Esophagus squamous epithelium (tissue), 5 donors: ENCODE results near the gene OR6N1. TPM values are rescaled to one million over a fixed set of nuclear protein-coding genes. Genes with fewer than 3 reads are reported as not detected.

ENCODE experiments used
- DNase-seq: peaks from one replicate; lab custom pipeline; 2025; lab: John Stamatoyannopoulos, UW
- H3K27ac ChIP-seq, 4 donors: fragments of 200-600 bp; sonication (generic); one replicate each; pipeline ENCODE4 v1.5.1; 2016 to 2019; ENCODE audit warnings: mild to moderate bottlenecking in 1 of 4
- H3K27me3 ChIP-seq, 4 donors: fragments of 200-600 bp; sonication (generic); 1 replicate in 3 of 4; 2 replicates in 1 of 4; pipeline versions ENCODE4 v1.5.1 to v1.6.0; 2017 to 2021; ENCODE audit warnings: antibody characterized with exemption in 1 of 4
- H3K36me3 ChIP-seq, 3 donors: fragments of 200-600 bp; sonication (generic); one replicate each; pipeline ENCODE4 v1.5.1; 2016 to 2019
- H3K4me1 ChIP-seq, 3 donors: fragments of 200-600 bp; sonication (generic); one replicate each; pipeline ENCODE4 v1.5.1; 2017 to 2019
- H3K4me3 ChIP-seq, 4 donors: fragments of 200-600 bp; sonication (generic); 1 replicate in 3 of 4; 2 replicates in 1 of 4; pipeline ENCODE4 v1.5.1; 2016 to 2019; ENCODE audit warnings: mild to moderate bottlenecking in 2 of 4, moderate library complexity in 1 of 4
- H3K9me3 ChIP-seq, 3 donors: fragments of 200-600 bp; sonication (generic); one replicate each; pipeline ENCODE4 v1.5.1; 2016 to 2019
- CTCF ChIP-seq, 6 experiments: fragments of 450-650 bp in 4 of 6; fragments of 200-600 bp in 2 of 6; sonication (generic) in 2 of 6; IDR thresholded peaks; one replicate each; pipeline ENCODE4 v1.5.1; 2016 to 2019; ENCODE audit warnings: antibody characterized with exemption in 6 of 6, mild to moderate bottlenecking in 4 of 6, moderate library complexity in 4 of 6
- POLR2A ChIP-seq, 4 donors: fragments of 450-650 bp; IDR thresholded peaks; one replicate each; pipeline ENCODE4 v1.6.1; 2017; ENCODE audit warnings: antibody characterized with exemption in 4 of 4, mild to moderate bottlenecking in 4 of 4, moderate library complexity in 3 of 4
- WGBS, 2 donors: methylation state at CpG; one replicate each; pipeline ENCODE4 v1.1.5; 2018; 5-methylcytosine and 5-hydroxymethylcytosine counted together
- intact Hi-C: fragments of 100-400 bp; cut with DNase I; formaldehyde crosslinking; loops from one replicate; pipeline ENCODE4 v1.15.0; 2022
- total RNA-seq, 4 donors: library from RNA; depleted of rRNA; stranded (reverse); fragments of >200 nt; gene quantifications; one replicate each; pipeline ENCODE4 v1.1.0, GENCODE V29; 2016
- donor health status: DM: yes; HTN: yes; CAD: no.

The OR6N1 gene
- total RNA-seq, 4 donors from 2014 or later, result not detected

- intact Hi-C loops, result no loop called here
- H3K27me3 ChIP-seq, result no peaks in the 10 kb centered on the region
- no peak for DNase-seq
- no peaks in the 10 kb centered on the region for H3K9me3 ChIP-seq
- no peaks in the 10 kb centered on the region for H3K4me1 ChIP-seq
- H3K27ac ChIP-seq, result no peak within 1 kb of the TSS
- no peak within 1 kb of the TSS for H3K4me3 ChIP-seq
- TF ChIP-seq CTCF (IDR thresholded peaks at IDR 0.05), result no peak
- TF ChIP-seq POLR2A (IDR thresholded peaks at IDR 0.05), result no peak
- no peaks in the 10 kb centered on the region for H3K36me3 ChIP-seq
These were observed 9.1 kb upstream of the OR6N1 start, which contains the start of gene OR6N2 for GRCh38 chr1:158781104-158781503. OR6N2 (minus strand) TSS chr1:158781204; CDS start chr1:158777635, 3,569 bp downstream.

DNA sequence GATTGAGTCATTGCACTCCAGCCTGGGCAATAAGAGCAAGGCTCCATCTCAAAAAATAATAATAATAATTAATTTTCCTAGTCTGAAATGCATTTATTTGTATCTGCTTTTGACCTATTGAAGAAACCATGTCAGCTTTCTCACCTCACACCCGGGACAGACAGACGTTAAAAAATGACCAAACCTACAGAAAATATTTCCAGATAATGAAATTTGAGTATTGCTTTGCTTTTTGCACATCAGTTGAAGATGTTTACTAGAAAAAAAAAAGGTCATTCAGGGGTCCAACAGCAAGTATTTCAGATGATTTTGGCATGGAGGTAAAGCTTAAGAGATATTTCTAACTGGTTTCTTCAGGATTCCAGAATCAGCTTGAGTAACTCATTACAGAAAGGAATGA, 17.6 kb downstream of the OR6N1 start, which contains the start of gene OR6K6:
OR6K6 (plus strand) TSS at position 301 of the 400 bp plus-strand sequence. CDS start 168 bp downstream, outside the sequence.
- WGBS, 2 donors, result 62 to 79% methylated on average over 2 of the region's 2 CpGs
- no peaks in the 10 kb centered on the region for H3K9me3 ChIP-seq
- no peak within 1 kb of the TSS for H3K4me3 ChIP-seq
- intact Hi-C loops, result no loop called here
- H3K4me1 ChIP-seq, result no peaks in the 10 kb centered on the region
- H3K27ac ChIP-seq, result no peak within 1 kb of the TSS
- H3K36me3 ChIP-seq, result no peaks in the 10 kb centered on the region
- TF ChIP-seq POLR2A (IDR thresholded peaks at IDR 0.05), result no peak
- no peak for TF ChIP-seq CTCF (IDR thresholded peaks at IDR 0.05)
- no peak for DNase-seq
- no peaks in the 10 kb centered on the region for H3K27me3 ChIP-seq

DNA sequence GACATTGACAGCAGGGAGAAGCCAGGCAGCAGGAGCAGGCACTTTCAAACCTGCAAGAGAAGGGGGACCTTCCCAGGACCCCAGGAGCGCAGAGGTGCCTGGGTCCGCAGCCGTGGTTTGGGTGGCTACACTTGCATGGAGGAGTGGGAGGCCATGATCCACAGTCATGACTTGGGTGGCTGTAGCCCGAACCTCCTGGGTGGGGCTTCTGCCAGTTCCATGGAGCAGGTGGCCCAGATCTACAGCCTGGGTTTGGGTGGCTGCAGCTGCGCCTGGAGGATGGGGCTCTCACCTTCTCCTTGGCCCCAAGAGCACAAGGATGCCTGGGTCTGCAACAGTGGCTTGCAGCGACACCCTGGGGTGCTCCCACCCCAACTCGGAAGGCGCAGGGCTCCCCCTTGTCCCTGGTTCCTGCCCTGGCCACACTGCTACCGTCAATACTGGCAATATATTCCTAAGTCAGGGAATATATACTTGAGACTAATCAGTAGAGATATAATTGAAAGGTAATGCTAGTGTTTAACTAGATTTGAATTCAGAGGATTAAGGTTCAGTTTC, 19.8 kb downstream of the OR6N1 start:
- no peaks in the 10 kb centered on the region for H3K27me3 ChIP-seq
- intact Hi-C loops, result no loop called here
- no peaks in the 10 kb centered on the region for H3K4me1 ChIP-seq
- H3K4me3 ChIP-seq, result no peak overlapping the region
- H3K9me3 ChIP-seq, result no peaks in the 10 kb centered on the region
- TF ChIP-seq POLR2A (IDR thresholded peaks at IDR 0.05), result no peak
- TF ChIP-seq CTCF (IDR thresholded peaks at IDR 0.05), result no peak
- H3K27ac ChIP-seq, result no peak overlapping the region
- no peaks in the 10 kb centered on the region for H3K36me3 ChIP-seq
- no peak for DNase-seq
- 75 to 100% methylated on average over 4 of the region's 9 CpGs for WGBS, 2 donors

DNA sequence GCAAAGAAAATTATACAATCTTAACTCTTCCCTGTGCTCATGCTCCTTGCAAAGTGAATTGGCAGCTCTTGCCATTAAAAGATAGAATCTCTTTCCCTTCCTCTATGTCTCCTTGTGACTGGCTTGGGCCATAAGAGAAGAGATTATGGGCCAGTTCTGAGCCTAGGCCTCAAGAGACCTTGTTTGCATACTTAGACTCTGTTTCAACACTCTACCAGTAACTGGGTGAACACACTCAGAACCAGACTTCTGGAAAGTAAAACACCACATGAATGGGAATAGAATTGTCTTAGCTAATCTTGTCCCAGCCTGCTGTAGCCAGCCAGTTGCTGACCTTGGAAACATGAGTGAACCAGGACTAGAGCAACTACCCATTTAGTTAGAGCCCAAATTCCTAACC, 36.1 kb downstream of the OR6N1 start:
- Histone ChIP-seq H3K9me3 (no peaks in the 10 kb centered on the region), H3K27ac (no peak overlapping the region), H3K4me1 (no peaks in the 10 kb centered on the region), H3K27me3 (no peaks in the 10 kb centered on the region), H3K4me3 (no peak overlapping the region), H3K36me3 (no peaks in the 10 kb centered on the region)
- DNase-seq, result no peak
- TF ChIP-seq POLR2A (IDR thresholded peaks at IDR 0.05), result no peak
- no peak for TF ChIP-seq CTCF (IDR thresholded peaks at IDR 0.05)
- intact Hi-C loops, result no loop called here

DNA sequence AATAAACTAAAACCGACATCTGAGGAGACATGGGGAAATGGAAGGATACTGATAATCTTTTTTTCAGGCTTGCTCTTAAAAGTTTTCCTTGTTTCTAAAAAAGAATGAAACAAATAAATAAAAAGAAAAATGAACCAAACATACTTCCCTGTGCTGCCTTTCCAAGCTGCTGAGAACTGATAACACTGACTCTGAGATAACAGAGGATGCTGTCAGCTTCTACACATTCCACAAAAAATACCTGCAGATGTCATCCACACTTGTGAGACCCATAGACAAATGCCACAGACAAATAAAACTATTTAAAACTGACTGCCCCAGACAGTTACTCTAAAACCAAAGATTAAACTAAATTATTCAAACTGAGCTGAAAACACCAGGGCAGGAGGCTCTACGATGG, 39.5 kb downstream of the OR6N1 start:
- Histone ChIP-seq H3K4me1 (no peaks in the 10 kb centered on the region), H3K36me3 (no peaks in the 10 kb centered on the region), H3K9me3 (no peaks in the 10 kb centered on the region), H3K27ac (no peak overlapping the region), H3K27me3 (no peaks in the 10 kb centered on the region), H3K4me3 (no peak overlapping the region)
- TF ChIP-seq POLR2A (IDR thresholded peaks at IDR 0.05) (no peak), CTCF (IDR thresholded peaks at IDR 0.05) (no peak)
- intact Hi-C loops, result no loop called here
- WGBS, 2 donors, result 36 to 38% methylated on average over 2 of the region's 2 CpGs
- no peak for DNase-seq
